Fibroblast of pulmonary artery (primary cell): Measurements from ENCODE around the gene EML6.

Experiments
- DNase-seq: peaks from one replicate; pipeline ENCODE4 v3.0.0-alpha.2; 2010; ENCODE audit warnings: low read depth
- H3K4me3 ChIP-seq: replicated peaks from 2 replicates; pipeline ENCODE4 v1.5.1; 2011; ENCODE audit warnings: low read depth, mild to moderate bottlenecking, control low read depth, low read length, moderate library complexity
- CTCF ChIP-seq: IDR thresholded peaks from 2 replicates; pipeline ENCODE4 v1.5.1; 2011; ENCODE audit warnings: mild to moderate bottlenecking, control low read depth, low read length, inconsistent platforms; ENCODE audit errors: missing control alignments

EML6 gene

GRCh38 chr2:54680397-54681041 is 42.9 kb upstream of the EML6 start:
- H3K4me3 ChIP-seq, result no peak overlapping the region
- no peak for TF ChIP-seq CTCF
- no peak for DNase-seq

GRCh38 chr2:54681416-54681815 is 42.0 kb upstream of the EML6 start:
- DNase-seq, result no peak
- H3K4me3 ChIP-seq, result no peak overlapping the region
- TF ChIP-seq CTCF, result no peak

- no peak for DNase-seq
- no peak overlapping the region for H3K4me3 ChIP-seq
- no peak for TF ChIP-seq CTCF
Measured at GRCh38 chr2:54683596-54683995, 39.9 kb upstream of the EML6 start.

GRCh38 chr2:54685263-54685775 is 38.1 kb upstream of the EML6 start:
- no peak overlapping the region for H3K4me3 ChIP-seq
- TF ChIP-seq CTCF, result no peak
- no peak for DNase-seq

- DNase-seq, result no peak
- no peak overlapping the region for H3K4me3 ChIP-seq
- no peak for TF ChIP-seq CTCF
Measured at GRCh38 chr2:54687595-54688152, 35.8 kb upstream of the EML6 start.

- no peak overlapping the region for H3K4me3 ChIP-seq
- DNase-seq, result no peak
- TF ChIP-seq CTCF, result no peak
Measured at GRCh38 chr2:54691445-54692135, 31.9 kb upstream of the EML6 start.

GRCh38 chr2:54692556-54692955 is 30.9 kb upstream of the EML6 start:
- no peak for TF ChIP-seq CTCF
- H3K4me3 ChIP-seq, result no peak overlapping the region
- no peak for DNase-seq
